HCEC 1CT (cell line): ENCODE results near the gene CDC42SE2.
"Not testable (repeated sequence)": the region's sequence is repeated elsewhere in the genome, so short reads cannot be mapped to it uniquely, and the experiment has no call there.

Experiments used
- DNase-seq: peaks from one replicate; pipeline ENCODE4 v3.0.0-alpha.2; 2017

CDC42SE2 gene

GRCh38 chr5:131373265-131373664 lies 109.4 kb downstream of the CDC42SE2 start:
- no peak for DNase-seq

GRCh38 chr5:131375351-131375750 lies 111.5 kb downstream of the CDC42SE2 start:
- DNase-seq, result no peak

- no peak for DNase-seq
Measured at GRCh38 chr5:131377346-131377745, 113.5 kb downstream of the CDC42SE2 start.

GRCh38 chr5:131377785-131378325 lies 114.0 kb downstream of the CDC42SE2 start:
- peak; percentile 62 for DNase-seq

- no peak for DNase-seq
Measured at GRCh38 chr5:131378721-131379541, 115.1 kb downstream of the CDC42SE2 start.

- no peak for DNase-seq
Measured at GRCh38 chr5:131379723-131380122, 115.9 kb downstream of the CDC42SE2 start.

- not testable (repeated sequence) for DNase-seq
Measured at GRCh38 chr5:131380238-131380637, 116.4 kb downstream of the CDC42SE2 start.

- DNase-seq, result no peak
Measured at GRCh38 chr5:131381021-131381420, 117.2 kb downstream of the CDC42SE2 start.

- DNase-seq, result no peak
Measured at GRCh38 chr5:131381777-131382176, 117.9 kb downstream of the CDC42SE2 start.

GRCh38 chr5:131382407-131383395 lies 118.8 kb downstream of the CDC42SE2 start:
- DNase-seq, result peak; percentile 80

- no peak for DNase-seq
Measured at GRCh38 chr5:131384173-131384572, 120.3 kb downstream of the CDC42SE2 start.

GRCh38 chr5:131384616-131385214 lies 120.9 kb downstream of the CDC42SE2 start:
- no peak for DNase-seq

- no peak for DNase-seq
Measured at GRCh38 chr5:131386124-131386523, 122.3 kb downstream of the CDC42SE2 start.

GRCh38 chr5:131386779-131387178 lies 122.9 kb downstream of the CDC42SE2 start:
- DNase-seq, result no peak

GRCh38 chr5:131387255-131387654 lies 123.4 kb downstream of the CDC42SE2 start:
- DNase-seq, result no peak

GRCh38 chr5:131389096-131389868 lies 125.4 kb downstream of the CDC42SE2 start:
- no peak for DNase-seq

GRCh38 chr5:131389869-131390265 lies 126.0 kb downstream of the CDC42SE2 start:
- no peak for DNase-seq

- no peak for DNase-seq
Measured at GRCh38 chr5:131392466-131393095, 128.7 kb downstream of the CDC42SE2 start.

- DNase-seq, result no peak
Measured at GRCh38 chr5:131393498-131393968, 129.7 kb downstream of the CDC42SE2 start.

GRCh38 chr5:131394128-131394527 lies 130.3 kb downstream of the CDC42SE2 start:
- no peak for DNase-seq

- DNase-seq, result no peak
Measured at GRCh38 chr5:131396015-131396414, 132.2 kb downstream of the CDC42SE2 start.
